NK-92 treated with Interleukin-12 subunit alpha and Interleukin-12 subunit beta, amount 100 ng/mL, for 24 hours (cell line): ENCODE results near the gene NCKAP5.

Source experiments
- DNase-seq: peaks from one replicate; lab custom pipeline; 2025; lab: John Stamatoyannopoulos, UW

The NCKAP5 gene

DNA sequence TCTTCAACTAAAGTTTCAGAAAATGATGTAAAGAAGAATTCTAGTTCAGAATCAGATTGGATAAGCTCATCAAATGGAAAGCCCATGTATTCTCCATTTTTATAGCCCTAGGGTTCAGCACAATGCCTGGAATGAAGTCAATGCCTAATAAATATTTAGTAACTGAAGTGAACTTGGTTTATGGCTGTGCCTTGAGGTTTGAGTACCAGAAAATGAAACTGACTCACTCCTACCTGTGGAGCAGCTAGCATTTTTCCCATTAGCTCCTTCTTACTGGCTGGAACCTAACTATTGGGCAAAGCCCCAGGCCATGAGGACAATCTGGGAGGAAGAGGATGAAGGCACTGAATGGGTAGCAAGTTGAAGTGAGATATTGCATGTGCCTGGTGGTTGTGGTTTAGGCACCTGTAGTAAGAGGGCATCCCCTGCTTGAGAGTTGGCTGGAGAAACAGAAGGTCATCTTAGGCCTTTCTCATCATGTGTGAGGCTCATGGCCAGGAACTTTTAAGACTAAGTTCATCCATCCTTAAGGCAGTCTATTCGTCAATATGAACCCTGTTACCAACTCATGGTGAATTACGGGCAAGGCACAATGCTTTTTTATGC lies 813.3 kb downstream of the NCKAP5 start:
- DNase-seq: no peak

DNA sequence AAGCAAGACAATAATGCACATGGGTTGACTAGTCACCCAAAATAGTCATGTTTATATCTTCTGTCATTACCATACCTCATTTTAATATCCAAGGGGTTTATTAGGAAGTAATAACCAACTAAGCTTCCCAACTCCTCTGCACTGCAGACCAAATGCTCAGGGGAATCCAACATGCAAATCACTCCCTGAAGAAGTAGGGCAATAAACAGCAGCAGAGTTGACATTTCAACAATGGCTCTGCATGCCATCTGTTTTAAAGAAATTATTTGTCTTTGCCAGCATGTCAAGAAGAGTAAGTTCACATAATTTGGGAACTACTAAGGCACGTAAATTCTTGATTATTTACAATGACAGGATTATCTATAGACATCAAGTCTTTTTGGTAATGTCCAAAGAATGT lies 813.9 kb downstream of the NCKAP5 start:
- DNase-seq: no peak

DNA sequence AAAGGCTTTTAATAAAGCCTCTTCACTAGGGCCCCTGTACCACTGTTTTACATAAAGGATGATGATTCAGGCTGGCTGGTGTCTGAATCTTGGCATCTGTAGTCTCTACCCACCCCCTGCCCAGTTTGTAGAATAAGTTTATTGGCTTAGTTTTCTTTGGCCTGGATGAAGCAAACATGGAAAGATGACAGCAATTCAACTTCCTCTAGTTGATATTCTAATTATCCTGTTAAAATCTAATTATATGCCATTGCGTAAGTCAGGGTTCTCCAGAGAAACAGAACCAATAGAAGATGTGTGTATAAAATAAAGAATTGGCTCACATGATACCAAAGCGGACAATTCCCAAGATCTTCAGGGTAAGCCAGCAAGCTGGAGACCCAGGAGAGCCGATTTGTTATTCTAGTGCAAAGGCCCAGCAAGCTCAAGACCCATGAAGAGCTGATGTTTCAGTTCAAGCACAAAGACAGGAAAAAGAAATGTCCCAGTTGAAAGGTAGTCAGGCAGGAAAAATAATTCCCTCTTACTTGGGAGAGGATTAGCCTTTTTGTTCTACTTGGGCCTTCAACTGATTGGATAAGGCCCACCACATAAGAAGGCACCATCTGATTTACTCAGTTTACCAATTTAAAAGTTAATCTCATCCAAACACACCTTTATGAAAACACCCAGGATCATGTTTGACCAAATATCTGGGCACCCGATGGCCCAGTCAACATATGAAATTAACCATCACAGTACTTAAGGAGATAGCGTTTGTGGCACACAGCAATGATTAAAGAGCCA lies 815.6 kb downstream of the NCKAP5 start:
- no peak for DNase-seq

DNA sequence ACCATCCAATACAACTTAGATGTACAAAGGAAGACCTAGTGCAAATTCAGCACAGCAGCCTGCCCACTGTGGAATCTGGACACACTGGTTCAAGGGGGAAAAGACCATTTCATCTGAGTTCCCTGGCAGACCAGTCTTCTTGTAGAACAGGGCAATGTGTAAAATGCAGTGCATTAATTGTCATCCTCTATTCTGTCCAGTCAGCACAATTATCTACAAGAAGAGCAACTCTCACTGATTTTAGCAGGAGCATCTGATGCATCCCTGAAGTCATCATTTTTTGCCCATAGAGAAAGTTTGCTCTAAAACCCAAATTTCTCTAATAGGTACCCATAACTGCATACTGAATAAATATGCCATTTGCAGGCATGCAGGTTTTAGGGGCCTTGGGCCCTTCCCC lies 816.4 kb downstream of the NCKAP5 start:
- DNase-seq: no peak

DNA sequence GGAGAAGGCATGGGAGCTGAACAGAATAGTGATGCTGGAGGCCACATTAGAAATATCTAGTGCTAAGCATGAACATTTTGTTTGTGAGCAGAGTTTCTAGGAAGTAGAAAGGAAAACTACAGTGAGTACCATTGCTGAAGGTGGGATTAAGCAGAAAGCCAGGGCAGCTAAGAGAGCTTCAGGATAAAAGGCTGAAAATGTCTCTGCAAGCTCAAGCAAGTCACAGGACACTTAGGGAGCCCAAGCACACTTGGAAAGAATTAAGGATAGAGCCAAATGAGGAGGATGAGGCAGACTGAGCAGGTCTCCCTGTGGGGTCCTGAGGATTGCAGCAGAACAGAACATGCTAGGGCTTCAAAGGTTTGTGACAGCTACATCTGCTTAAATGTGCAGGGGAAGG lies 817.7 kb downstream of the NCKAP5 start:
- DNase-seq: no peak

DNA sequence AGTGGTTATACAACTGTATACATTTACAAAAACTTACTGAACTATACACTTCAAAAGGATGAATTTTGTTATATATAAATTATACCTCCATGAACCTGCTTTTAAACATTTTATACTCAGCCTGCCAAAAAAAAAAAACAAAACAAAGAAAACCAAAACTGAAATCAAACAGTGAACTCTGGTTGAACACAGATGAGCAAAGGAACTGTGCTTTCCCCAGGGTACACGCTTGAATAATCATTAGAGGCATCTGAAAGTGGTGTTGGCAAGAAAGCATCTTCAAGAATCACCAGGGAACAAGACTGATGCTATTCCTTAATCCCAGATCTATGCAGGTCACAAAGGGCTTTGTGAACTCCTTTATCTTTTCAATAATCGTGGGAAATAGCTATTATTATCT lies 821.2 kb downstream of the NCKAP5 start:
- no peak for DNase-seq

DNA sequence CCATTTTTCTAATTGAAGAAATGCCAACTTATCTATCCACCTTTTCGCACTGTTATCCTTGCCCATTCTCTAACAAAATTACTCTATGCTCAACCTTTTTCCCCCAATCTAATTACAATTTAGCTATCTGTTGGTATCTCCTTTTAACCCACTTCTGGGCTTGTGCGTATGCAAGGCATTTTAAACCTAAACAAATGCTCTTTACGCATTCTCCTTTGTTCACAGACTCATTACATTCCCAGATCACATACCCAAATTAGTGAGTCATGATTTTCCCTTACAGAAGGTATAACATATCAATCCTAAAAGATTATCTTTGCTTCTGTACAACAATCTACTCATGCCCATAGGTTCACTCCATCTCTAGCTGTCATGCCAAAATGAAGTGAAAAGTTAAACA lies 826.5 kb downstream of the NCKAP5 start:
- no peak for DNase-seq

DNA sequence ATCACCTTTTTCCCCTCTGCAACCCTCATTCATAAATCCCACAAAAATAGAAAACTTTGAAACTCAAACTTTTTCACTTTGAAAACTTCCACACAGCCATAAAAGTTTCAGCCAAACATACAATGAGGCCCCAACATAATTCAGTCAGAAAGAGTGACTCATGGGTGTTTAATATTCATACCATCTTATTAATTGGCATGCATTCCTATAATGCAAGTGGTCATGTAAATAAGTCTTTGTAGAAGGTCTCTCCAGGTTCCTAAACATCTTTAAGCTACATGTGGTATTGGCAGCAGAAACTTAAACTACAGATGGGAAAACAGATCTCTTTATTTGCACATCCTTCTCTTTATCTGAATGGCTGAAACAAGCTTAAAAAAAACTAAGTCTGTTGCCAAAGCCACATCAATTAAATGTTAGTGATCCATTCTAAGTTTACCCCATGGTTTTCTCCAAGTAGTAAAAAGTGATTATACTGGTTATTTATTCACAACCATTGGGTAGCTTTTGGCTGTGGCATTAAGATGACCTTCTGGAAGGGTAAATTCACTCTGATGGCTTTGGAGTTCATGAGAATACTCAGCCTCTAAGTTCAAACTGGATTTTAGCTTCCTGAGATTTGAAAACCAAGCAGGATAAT lies 828.1 kb downstream of the NCKAP5 start:
- no peak for DNase-seq

DNA sequence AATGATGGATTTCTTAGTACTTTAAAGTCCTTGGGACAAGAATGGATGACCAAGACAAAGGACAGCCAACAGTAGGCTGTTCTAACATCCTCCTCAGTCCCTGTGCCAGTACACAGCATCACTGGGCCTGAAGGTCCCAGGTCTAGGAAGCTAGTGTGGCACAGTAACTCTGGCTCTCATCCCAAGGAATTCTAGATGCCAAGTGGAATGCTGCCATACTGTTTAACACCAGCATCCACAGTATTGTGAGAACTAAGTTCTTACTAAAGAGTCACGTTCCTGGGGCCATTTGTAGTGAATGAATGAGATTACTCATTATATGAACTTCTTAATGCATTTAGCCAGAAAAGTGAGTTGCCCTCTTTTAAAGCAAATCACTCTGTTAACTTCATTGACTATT lies 830.0 kb downstream of the NCKAP5 start:
- no peak for DNase-seq

DNA sequence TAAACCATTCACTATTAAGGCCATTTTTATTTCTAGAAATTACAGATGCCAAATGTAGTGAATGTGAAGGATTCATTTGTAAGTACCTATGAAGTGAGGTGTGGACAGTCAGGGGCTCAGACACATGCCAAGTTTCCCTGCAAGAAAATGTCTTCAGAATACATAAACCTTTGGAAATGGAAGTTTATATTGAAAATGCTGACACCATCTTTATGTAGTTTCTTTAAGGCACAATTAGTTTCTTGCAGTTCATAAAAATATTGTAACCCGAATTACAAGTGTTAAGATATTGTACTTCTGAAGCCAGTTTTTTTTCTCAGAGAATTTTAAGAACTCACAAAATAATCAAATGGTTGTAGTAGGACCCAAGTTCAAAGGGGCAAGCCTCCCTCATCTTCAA lies 832.2 kb downstream of the NCKAP5 start:
- no peak for DNase-seq

DNA sequence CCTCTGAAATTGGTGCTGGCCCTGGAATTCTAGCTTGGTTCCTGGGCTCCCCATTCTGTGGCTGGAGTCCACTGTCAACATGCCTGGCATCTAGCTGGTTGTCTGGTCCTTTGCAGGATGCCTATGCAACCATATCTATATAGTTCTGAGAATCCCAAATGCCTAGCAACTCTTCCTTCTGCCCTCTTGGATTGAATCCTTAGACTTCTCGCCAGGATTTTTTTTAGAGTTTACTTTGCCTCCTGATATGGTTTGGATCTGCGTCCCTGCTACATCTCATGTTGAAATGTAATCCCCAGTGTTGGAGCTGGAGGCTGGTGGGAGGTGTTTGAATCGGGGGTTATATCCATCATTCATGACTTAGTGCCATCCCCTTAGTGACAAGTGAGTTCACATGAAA lies 833.3 kb downstream of the NCKAP5 start:
- no peak for DNase-seq

DNA sequence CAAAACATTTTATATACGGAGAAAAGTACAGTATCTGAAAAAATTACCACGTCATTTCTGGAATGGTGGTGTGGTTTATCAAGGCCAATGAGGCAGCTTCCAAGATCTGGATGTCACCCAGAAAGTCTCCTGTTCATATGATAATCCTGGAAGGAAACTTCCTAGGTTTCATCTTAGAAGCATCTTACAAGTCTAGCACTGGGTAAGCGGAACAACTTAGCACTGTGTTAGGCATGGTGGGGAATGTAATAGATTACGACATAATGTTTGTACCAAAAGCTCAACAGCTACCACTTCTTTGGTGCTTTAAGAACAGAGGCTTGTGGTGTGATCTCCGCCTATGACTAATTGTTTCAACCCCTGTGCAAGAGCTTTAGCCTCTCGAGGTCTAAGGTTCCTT lies 835.2 kb downstream of the NCKAP5 start:
- no peak for DNase-seq

DNA sequence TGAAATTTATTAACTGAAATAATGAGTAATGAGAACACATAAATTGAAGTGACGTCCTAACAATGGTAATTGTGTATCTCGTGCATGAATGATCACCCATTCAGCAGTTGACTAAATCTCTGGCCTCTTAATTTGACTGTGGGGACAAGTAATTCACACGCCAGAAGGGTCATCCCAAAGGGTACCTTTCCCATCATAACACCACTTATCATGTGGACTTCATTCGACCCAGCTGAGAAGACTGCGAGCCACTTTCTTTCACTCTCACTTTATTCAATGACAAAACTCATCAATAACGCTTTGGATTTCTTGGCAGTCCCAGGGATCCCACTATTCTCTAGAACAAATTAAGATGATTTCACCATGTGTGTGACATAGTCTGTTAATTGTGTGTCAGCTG lies 835.6 kb downstream of the NCKAP5 start:
- DNase-seq: no peak

DNA sequence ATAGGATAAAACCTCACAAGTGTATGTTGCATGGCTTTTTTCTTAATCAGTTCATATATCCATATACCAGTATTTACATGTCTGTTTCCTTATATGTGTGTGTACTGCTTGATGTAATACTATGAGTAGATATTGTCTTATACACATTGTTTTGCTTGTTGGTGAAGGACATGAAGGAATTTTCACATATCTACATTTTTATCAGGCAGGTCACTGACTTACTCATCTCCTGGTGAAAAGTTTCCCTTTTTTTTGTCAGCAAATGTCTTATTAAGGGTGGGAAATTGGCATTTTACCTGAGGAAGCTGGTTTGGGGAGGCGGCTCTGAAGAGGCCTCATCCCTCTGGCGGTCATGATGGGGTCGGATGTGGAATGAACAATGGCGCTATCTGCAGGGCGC lies 836.8 kb downstream of the NCKAP5 start:
- DNase-seq: no peak

DNA sequence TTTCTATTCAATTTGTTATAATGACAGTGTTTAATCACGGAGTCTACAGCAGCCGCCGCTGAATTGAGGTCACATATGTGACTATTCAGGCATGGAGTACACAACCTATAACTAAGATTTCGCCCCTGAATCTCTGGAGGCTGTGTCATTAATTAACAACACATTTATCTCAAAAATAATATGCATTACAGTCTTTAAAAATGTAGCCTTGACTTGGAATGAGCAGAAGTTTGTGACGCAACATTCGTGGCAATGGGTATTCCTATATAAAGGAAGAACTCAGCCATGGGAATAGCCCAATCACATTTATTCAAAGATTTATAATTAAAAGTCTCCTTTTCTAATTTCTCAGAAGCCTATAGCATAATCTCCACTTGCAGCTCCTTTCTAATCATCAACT lies 837.7 kb downstream of the NCKAP5 start:
- no peak for DNase-seq

DNA sequence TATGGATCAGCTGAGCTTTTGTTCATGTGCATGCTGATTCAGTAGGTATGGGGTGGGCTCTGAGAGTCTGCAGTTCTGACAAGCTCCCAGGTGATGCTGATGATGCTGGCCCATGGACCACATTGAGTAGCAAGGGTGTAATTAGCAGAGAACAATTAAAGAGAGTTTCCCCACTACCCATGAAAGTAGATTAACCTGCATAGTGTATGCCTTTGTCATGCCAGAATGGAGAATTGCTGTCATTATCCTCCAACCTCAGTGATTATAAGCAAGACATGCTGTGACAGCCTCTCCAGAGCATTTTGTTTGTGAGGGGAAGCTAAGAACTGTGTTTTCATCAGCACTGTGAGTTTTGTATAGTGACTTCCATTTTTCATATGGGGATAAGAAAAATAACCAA lies 838.7 kb downstream of the NCKAP5 start:
- no peak for DNase-seq

DNA sequence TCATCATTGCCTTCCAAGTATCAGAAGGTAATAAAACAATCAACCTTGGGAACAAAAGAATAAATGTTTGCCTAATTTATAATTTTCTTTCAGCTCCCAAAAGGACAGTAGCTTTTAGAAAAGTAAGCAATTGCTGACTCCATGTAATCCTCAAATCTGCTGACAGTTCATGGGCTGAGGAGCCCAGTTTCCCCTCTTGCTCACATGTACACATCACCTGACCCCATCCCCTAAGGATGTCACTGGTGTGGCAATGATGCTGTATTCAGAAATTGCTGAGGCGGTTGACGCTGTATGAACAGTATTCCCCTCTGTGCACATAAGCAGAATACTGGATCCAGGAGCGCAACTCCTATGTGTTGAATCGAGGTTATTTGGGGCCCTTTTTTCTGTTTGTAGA lies 842.1 kb downstream of the NCKAP5 start:
- no peak for DNase-seq

DNA sequence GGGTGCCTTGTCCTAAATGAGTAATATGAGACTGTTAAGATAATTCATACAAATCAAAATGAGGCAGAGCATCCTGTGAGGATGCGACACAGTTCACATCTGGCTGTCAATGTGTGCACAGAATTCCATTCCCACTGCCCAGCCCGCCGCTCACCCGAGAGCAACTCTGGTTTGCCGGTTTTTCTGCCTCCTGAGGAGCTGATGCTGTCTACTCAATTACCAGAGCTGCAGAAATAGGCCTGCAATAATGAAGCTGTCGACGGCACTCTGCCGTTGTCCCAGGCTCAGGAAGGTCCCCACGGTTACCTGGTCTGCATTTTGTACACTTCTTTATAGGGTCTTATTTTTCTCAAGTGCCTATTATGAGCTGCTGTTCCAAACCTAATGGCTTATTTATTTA lies 842.5 kb downstream of the NCKAP5 start:
- DNase-seq: no peak

DNA sequence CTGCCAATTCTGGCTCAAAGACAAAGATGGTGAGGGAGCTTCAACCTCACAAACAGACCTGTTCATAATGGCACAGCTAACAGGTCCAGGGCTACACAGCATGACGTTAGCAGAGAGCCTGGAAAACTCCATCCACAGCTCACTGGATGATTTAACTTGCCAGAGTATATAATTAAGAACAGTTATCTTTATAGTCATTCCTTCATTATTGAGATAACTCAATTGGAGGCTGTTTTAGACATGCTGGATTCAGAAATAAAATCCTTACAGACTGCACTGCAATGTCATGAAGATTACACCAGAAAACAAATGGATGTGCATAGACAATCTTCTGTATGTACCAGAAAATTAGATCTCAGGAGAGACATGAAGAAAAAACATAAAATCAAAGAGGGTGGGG lies 843.1 kb downstream of the NCKAP5 start:
- DNase-seq: no peak

DNA sequence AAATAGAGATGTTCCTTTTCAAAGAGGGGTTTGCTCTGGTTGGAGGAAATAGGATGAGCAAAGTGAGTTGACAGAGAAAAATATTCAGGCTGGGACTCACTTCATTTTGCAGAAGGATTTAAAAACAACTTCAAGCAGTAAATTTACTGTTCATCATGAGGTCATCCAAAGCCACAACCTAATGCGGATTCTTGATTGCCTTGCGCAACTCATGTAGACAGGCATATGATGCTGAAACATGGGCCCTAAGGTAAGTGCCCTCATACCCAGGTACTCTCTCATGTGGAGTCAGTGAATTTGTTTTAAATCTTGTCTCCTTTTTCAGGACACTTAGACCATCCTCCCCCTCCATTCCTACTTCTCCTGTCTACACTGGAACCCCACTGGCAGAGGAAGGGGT lies 846.3 kb downstream of the NCKAP5 start:
- DNase-seq: no peak

DNA sequence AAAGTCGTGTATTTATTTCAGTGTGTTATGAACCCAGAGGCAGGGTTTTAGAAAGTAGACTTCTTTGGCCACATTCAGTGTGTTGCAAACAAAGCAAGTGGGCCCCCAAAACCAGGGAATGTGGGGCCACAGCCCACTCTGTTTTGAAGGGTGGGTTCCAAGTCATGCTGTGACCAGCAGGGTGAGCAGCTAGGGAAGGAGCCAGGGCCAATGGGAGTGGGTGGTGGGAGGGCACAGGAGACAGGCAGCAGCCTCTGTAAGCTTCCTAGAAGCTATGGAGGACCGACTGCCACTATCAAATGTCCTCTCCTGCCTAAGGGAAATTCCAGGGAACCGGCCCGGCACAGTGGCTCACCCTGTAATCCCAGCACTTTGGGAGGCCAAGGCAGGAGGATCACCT lies 847.9 kb downstream of the NCKAP5 start:
- DNase-seq: no peak

DNA sequence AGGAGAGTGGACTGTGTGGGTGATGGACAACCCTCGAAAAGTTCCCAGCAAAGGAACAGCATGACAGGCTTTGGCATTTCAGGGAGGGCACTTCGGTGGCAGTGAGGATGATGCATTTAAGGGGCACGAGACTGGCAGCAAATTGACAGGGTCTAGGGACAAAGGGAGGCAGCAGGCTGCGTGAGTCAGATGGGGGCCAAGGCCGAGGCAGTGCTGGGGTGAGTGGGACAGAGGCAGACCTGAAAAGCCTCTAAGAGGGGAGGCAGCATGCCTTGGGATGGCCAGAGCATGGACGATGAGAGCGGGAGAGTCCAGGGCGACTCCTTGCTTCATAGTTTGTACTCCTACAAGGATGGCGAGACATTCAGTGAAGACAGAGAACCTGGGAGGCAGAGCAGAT lies 848.8 kb downstream of the NCKAP5 start:
- no peak for DNase-seq

DNA sequence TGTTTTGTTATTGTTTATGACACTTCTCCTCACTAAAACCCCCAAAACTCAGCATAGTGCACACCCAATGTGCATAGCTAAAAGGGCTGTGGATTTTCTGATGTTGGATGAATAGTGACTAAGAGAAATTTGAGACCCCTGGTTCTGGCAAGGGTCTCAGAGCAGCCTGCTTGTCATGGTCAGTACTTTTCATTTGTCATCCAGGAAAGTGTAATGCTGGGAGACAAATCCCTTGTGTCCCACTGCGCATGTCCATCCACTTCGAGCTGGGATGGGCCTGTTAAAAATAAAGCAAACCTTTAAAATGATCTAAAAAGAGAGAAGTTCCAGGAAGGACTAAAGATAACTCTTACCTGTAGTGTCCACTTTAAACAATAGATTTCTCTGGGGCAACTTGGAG lies 851.3 kb downstream of the NCKAP5 start:
- DNase-seq: no peak
